ENCODE measurements around the gene WFDC5.

Gene WFDC5

GRCh38 chr20:45105317-45105716, 9.7 kb downstream of the WFDC5 start:
- no peak for TF ChIP-seq EZH2phosphoT487 (IDR thresholded peaks at IDR 0.05; ENCODE audit: borderline replicate concordance, low read length)
- TF ChIP-seq CTCF (IDR thresholded peaks at IDR 0.05; ENCODE audit: low read depth, low read length, poor library complexity, severe bottlenecking), result no peak
- no peak overlapping the region for H3K4me2 ChIP-seq (ENCODE audit: low read length)
- no peak overlapping the region for H3K4me3 ChIP-seq (ENCODE audit: low read length)

GRCh38 chr20:45104786-45105185, 10.2 kb downstream of the WFDC5 start:
- Histone ChIP-seq H3K4me2 (ENCODE audit: low read length) (no peak overlapping the region), H3F3A (ENCODE audit: control insufficient read depth, insufficient read depth) (no peaks in the 10 kb centered on the region), H3K79me2 (ENCODE audit: control insufficient read depth, low read length) (no peaks in the 10 kb centered on the region), H3K9me3 (ENCODE audit: control insufficient read depth, insufficient read depth, low read length) (no peaks in the 10 kb centered on the region), H3K4me1 (ENCODE audit: control insufficient read depth, low read length) (peaks cover 7% of the 10 kb centered on the region), H4K20me1 (ENCODE audit: control insufficient read depth, insufficient read depth, low read depth, low read length) (0 out of 2 replicates have a peak, but pooled peaks cover 3% of the 10 kb centered on the region), H3K36me3 (ENCODE audit: control insufficient read depth, low read length) (no peaks in the 10 kb centered on the region), H3K27ac (ENCODE audit: low read depth, low read length) (no peak overlapping the region), H3K27me3 (ENCODE audit: control insufficient read depth, low read length) (peaks cover 17% of the 10 kb centered on the region), H3K4me3 (ENCODE audit: low read length) (no peak overlapping the region), H3K9me2 (replicated peaks; ENCODE audit: control insufficient read depth, low read length) (no peaks in the 10 kb centered on the region)
- no peak for TF ChIP-seq EZH2phosphoT487 (IDR thresholded peaks at IDR 0.05; ENCODE audit: borderline replicate concordance, low read length)
- no peak for TF ChIP-seq CTCF (IDR thresholded peaks at IDR 0.05; ENCODE audit: low read depth, low read length, poor library complexity, severe bottlenecking)

More at GRCh38 chr20:45105317-45105716, 9.7 kb downstream of the WFDC5 start:
- Histone ChIP-seq H3K27me3 (ENCODE audit: control insufficient read depth, low read length) (peaks cover 14% of the 10 kb centered on the region), H3K79me2 (ENCODE audit: control insufficient read depth, low read length) (no peaks in the 10 kb centered on the region), H4K20me1 (ENCODE audit: control insufficient read depth, insufficient read depth, low read depth, low read length) (no peaks in the 10 kb centered on the region), H3K9me2 (replicated peaks; ENCODE audit: control insufficient read depth, low read length) (no peaks in the 10 kb centered on the region), H3K9me3 (ENCODE audit: control insufficient read depth, insufficient read depth, low read length) (no peaks in the 10 kb centered on the region), H3K4me1 (ENCODE audit: control insufficient read depth, low read length) (peaks cover 7% of the 10 kb centered on the region), H3K36me3 (ENCODE audit: control insufficient read depth, low read length) (no peaks in the 10 kb centered on the region), H3K27ac (ENCODE audit: low read depth, low read length) (no peak overlapping the region), H3F3A (ENCODE audit: control insufficient read depth, insufficient read depth) (no peaks in the 10 kb centered on the region)

- H3K4me2 ChIP-seq (ENCODE audit: low read length), result no peak overlapping the region
- no peaks in the 10 kb centered on the region for H3K79me2 ChIP-seq (ENCODE audit: control insufficient read depth, low read length)
- no peak for TF ChIP-seq EZH2phosphoT487 (IDR thresholded peaks at IDR 0.05; ENCODE audit: borderline replicate concordance, low read length)
- no peak for TF ChIP-seq CTCF (IDR thresholded peaks at IDR 0.05; ENCODE audit: low read depth, low read length, poor library complexity, severe bottlenecking)
These were observed 11.9 kb downstream of the WFDC5 start for GRCh38 chr20:45103072-45103471.

More at GRCh38 chr20:45103072-45103471, 11.9 kb downstream of the WFDC5 start:
- Histone ChIP-seq H3K9me2 (replicated peaks; ENCODE audit: control insufficient read depth, low read length) (no peaks in the 10 kb centered on the region), H3K4me3 (ENCODE audit: low read length) (no peak overlapping the region), H3F3A (ENCODE audit: control insufficient read depth, insufficient read depth) (no peaks in the 10 kb centered on the region), H3K36me3 (ENCODE audit: control insufficient read depth, low read length) (no peaks in the 10 kb centered on the region), H3K27me3 (ENCODE audit: control insufficient read depth, low read length) (peaks cover 17% of the 10 kb centered on the region), H3K27ac (ENCODE audit: low read depth, low read length) (no peak overlapping the region), H3K9me3 (ENCODE audit: control insufficient read depth, insufficient read depth, low read length) (no peaks in the 10 kb centered on the region), H4K20me1 (ENCODE audit: control insufficient read depth, insufficient read depth, low read depth, low read length) (0 out of 2 replicates have a peak, but pooled peaks cover 4% of the 10 kb centered on the region), H3K4me1 (ENCODE audit: control insufficient read depth, low read length) (peaks cover 7% of the 10 kb centered on the region)

Measured in DOHH2 (cell line).